Measurements from ENCODE around the gene ABCD1.

The ABCD1 gene

GRCh38 chrX:153782871-153783270, 58.2 kb downstream of the ABCD1 start (continued):
- no peak for TF ChIP-seq ZEB2 (tag by site-specific recombination; IDR thresholded peaks at IDR 0.05)
- TF ChIP-seq ZNF221 (tag by site-specific recombination; IDR thresholded peaks at IDR 0.05; ENCODE audit: borderline replicate concordance) = no peak

DNA sequence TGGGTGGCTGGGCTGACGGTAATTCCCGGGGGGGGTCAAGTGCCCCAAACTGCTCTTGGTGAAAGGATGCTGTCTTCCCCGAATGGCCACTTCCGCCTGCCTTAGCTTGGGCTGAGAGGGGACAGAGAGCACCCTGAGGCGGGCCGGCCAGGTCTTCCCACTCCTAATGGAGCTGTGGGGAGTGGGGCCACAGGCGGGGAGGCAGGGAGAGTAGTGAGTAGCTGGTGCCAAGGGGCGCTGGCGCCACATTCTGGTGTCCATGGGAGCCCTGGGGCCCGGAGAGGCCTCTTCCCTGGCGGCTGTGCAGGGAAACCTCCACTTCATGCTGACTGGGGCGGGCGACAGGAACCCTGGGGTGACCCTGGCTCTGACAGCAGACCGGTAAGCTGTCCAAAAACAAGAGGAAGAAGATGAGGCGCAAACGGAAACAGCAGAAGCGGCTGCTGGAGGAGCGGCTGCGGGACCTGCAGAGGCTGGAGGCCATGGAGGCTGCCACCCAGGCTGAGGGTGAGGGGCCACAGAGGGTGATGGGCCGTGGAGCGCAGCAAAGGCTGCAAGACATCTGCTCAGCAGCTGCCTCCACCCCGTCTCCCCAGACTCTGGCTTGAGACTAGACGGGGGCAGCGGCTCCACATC, 58.8 kb downstream of the ABCD1 start:
- Histone ChIP-seq H3K4me1 (ENCODE audit: control insufficient read depth, insufficient read depth, low read length) (no peaks in the 10 kb centered on the region), H3K36me3 (ENCODE audit: control insufficient read depth in 2 of 2, insufficient read depth in 1 of 2, low read length in 2 of 2) (peaks cover 0 to 38% of the 10 kb centered on the region in 2 experiments; a peak in 1 of 3 replicates), H3K27ac (ENCODE audit: extremely low read depth, low read depth, low read length) (no peak overlapping the region), H3K4me3 (ENCODE audit: low read depth, low read length) (no peak overlapping the region), H3K9me3 (ENCODE audit: control insufficient read depth, insufficient read depth, low read depth, low read length) (no peaks in the 10 kb centered on the region)
- TF ChIP-seq GLIS2 (tag by site-specific recombination; IDR thresholded peaks at IDR 0.05) (0 out of 2 replicates have a peak, but pooled peaks have one; percentile 1), ZNF302 (tag by site-specific recombination; IDR thresholded peaks at IDR 0.05; ENCODE audit: low read depth) (no peak)
- ChIA-PET POLR2A (interaction anchor here (0.5 to 1.5 kb wide), 2 partner anchors 21 to 146 kb away, joined by 3 read pairs; no protein-coding TSS in a partner anchor), CTCF (interaction anchor here (2.0 kb wide), 1 partner anchor 20 kb away, joined by 10 read pairs; the partner anchor contains the start of gene PLXNB3)

- ChIA-PET POLR2A (interaction anchor here (0.5 kb wide), 1 partner anchor 20 kb away, joined by 3 read pairs; no protein-coding TSS in a partner anchor), CTCF (no interaction called here)
- H3K9me3 ChIP-seq (ENCODE audit: control insufficient read depth, insufficient read depth, low read depth, low read length) = no peaks in the 10 kb centered on the region
- H3K36me3 ChIP-seq (ENCODE audit: control insufficient read depth in 2 of 2, insufficient read depth in 1 of 2, low read length in 2 of 2) = peaks cover 0 to 45% of the 10 kb centered on the region in 2 experiments; a peak in 1 of 3 replicates
- H3K27ac ChIP-seq (ENCODE audit: extremely low read depth, low read depth, low read length) = no peak overlapping the region
- H3K4me3 ChIP-seq (ENCODE audit: low read depth, low read length) = no peak overlapping the region
- TF ChIP-seq BCL11A (tag by site-specific recombination; IDR thresholded peaks at IDR 0.05; ENCODE audit: low read depth) = no peak
- H3K4me1 ChIP-seq (ENCODE audit: control insufficient read depth, insufficient read depth, low read length) = no peaks in the 10 kb centered on the region
Measured at GRCh38 chrX:153784325-153784967, 59.8 kb downstream of the ABCD1 start.

GRCh38 chrX:153786669-153787068, 62.0 kb downstream of the ABCD1 start:
- ChIA-PET CTCF (no interaction called here), POLR2A (interaction anchor here (0.8 kb wide), 1 partner anchor 18 kb away, joined by 4 read pairs; no protein-coding TSS in a partner anchor)
- no peaks in the 10 kb centered on the region for H3K9me3 ChIP-seq (ENCODE audit: control insufficient read depth, insufficient read depth, low read depth, low read length)
- H3K27ac ChIP-seq (ENCODE audit: extremely low read depth, low read depth, low read length) = no peak overlapping the region
- H3K4me1 ChIP-seq (ENCODE audit: control insufficient read depth, insufficient read depth, low read length) = no peaks in the 10 kb centered on the region
- H3K4me3 ChIP-seq (ENCODE audit: low read depth, low read length) = no peak overlapping the region
- H3K36me3 ChIP-seq (ENCODE audit: control insufficient read depth in 2 of 2, insufficient read depth in 1 of 2, low read length in 2 of 2) = peaks cover 0 to 57% of the 10 kb centered on the region in 2 experiments; a peak in 1 of 3 replicates
- TF ChIP-seq ZNF529 (tag by site-specific recombination; IDR thresholded peaks at IDR 0.05; ENCODE audit: insufficient replicate concordance) (no peak), ZNF184 (tag by site-specific recombination; IDR thresholded peaks at IDR 0.05) (no peak), ZNF48 (tag by site-specific recombination; IDR thresholded peaks at IDR 0.05) (no peak), ZNF175 (tag by site-specific recombination; IDR thresholded peaks at IDR 0.05) (no peak), ZNF785 (tag by site-specific recombination; IDR thresholded peaks at IDR 0.05) (no peak), ZNF211 (tag by site-specific recombination; IDR thresholded peaks at IDR 0.05; ENCODE audit: low read depth) (no peak), PRDM2 (tag by site-specific recombination; IDR thresholded peaks at IDR 0.05; ENCODE audit: borderline replicate concordance) (no peak), ZXDB (tag by site-specific recombination; IDR thresholded peaks at IDR 0.05) (no peak), IKZF3 (tag by site-specific recombination; IDR thresholded peaks at IDR 0.05) (no peak), ZNF423 (tag by site-specific recombination; IDR thresholded peaks at IDR 0.05) (no peak), KLF1 (tag by site-specific recombination; IDR thresholded peaks at IDR 0.05) (no peak)
- TF ChIP-seq, protein P1, sequence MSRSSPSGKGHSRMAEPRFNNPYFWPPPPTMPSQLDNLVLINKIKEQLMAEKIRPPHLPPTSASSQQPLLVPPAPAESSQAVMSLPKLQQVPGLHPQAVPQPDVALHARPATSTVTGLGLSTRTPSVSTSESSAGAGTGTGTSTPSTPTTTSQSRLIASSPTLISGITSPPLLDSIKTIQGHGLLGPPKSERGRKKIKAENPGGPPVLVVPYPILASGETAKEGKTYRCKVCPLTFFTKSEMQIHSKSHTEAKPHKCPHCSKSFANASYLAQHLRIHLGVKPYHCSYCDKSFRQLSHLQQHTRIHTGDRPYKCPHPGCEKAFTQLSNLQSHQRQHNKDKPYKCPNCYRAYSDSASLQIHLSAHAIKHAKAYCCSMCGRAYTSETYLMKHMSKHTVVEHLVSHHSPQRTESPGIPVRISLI (tag by site-specific recombination; IDR thresholded peaks at IDR 0.05) = no peak
- TF ChIP-seq, protein P2, sequence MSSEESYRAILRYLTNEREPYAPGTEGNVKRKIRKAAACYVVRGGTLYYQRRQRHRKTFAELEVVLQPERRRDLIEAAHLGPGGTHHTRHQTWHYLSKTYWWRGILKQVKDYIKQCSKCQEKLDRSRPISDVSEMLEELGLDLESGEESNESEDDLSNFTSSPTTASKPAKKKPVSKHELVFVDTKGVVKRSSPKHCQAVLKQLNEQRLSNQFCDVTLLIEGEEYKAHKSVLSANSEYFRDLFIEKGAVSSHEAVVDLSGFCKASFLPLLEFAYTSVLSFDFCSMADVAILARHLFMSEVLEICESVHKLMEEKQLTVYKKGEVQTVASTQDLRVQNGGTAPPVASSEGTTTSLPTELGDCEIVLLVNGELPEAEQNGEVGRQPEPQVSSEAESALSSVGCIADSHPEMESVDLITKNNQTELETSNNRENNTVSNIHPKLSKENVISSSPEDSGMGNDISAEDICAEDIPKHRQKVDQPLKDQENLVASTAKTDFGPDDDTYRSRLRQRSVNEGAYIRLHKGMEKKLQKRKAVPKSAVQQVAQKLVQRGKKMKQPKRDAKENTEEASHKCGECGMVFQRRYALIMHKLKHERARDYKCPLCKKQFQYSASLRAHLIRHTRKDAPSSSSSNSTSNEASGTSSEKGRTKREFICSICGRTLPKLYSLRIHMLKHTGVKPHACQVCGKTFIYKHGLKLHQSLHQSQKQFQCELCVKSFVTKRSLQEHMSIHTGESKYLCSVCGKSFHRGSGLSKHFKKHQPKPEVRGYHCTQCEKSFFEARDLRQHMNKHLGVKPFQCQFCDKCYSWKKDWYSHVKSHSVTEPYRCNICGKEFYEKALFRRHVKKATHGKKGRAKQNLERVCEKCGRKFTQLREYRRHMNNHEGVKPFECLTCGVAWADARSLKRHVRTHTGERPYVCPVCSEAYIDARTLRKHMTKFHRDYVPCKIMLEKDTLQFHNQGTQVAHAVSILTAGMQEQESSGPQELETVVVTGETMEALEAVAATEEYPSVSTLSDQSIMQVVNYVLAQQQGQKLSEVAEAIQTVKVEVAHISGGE (tag by site-specific recombination; conservative IDR thresholded peaks at IDR 0.05; ENCODE audit: low read depth) = no peak

All from HEK293 (cell line).